ENCODE measurements around the gene HMGN3.

The HMGN3 gene

DNA sequence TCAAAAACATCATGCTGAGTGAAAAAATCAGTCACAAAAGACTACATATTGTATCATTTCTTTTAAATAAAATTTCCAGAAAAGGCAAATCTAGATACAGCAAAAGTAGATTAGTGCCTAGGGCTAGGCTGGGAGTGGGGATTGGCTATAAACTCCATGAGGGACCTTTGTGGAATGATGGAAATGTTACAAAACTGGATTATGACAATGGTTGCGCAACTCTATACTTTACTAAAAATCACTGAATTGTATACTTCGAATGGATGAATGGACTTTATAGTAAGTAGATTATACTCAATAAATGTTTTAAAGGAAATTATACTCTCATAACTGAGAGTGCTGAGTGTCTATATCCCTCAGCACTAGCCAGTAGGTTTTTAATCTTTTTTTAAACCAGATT is 4.3 kb downstream of the HMGN3 start:
- Histone ChIP-seq H3K9me3 (ENCODE audit: insufficient read depth, low read length) (no peaks in the 10 kb centered on the region), H3K79me2 (ENCODE audit: insufficient read depth, low read length) (peaks cover 88% of the 10 kb centered on the region), H3K27ac (ENCODE audit: low read depth, low read length) (no peak overlapping the region), H3K9ac (ENCODE audit: low read length) (no peak overlapping the region), H3K9me2 (replicated peaks; ENCODE audit: insufficient read depth, low read length) (no peaks in the 10 kb centered on the region), H3K36me3 (ENCODE audit: low read length) (peaks cover 4% of the 10 kb centered on the region; the same call in 1 of the 2 replicates), H3K4me3 (ENCODE audit: insufficient read depth, low read length, poor library complexity, severe bottlenecking) (no peak overlapping the region), H2AFZ (ENCODE audit: low read depth, low read length, severe bottlenecking) (no peak overlapping the region), H4K20me1 (ENCODE audit: low read depth, low read length) (0 out of 2 replicates have a peak, but pooled peaks cover 6% of the 10 kb centered on the region), H3F3A (ENCODE audit: insufficient read depth) (peaks cover 5% of the 10 kb centered on the region), H3K4me2 (ENCODE audit: low read depth, low read length, poor library complexity, severe bottlenecking) (no peak overlapping the region), H3K27me3 (ENCODE audit: low read length) (no peaks in the 10 kb centered on the region)
- TF ChIP-seq CTCF (IDR thresholded peaks at IDR 0.05; ENCODE audit: insufficient read depth, low read length, poor library complexity, severe bottlenecking) (no peak), EZH2phosphoT487 (conservative IDR thresholded peaks at IDR 0.05; ENCODE audit: low read length) (no peak)

DNA sequence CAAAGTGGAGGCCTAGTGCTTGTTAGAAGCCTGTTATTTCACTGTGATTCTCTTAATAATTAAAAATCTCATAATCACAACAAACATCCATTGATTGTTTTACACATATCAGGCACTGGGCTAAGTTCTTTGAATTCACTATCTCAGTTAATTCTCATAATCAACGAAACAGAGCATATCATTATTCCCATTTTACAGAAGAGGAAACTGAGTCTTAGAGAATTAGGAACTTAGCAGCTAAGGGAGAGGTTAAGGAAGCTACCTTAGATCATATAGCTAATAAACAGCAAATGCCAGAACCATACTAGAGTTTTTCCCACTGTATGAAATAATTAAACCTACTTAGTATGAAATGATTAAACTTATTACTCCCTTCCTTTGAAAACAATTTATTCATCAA is 7.0 kb downstream of the HMGN3 start:
- H4K20me1 ChIP-seq (ENCODE audit: low read depth, low read length): 0 out of 2 replicates have a peak, but pooled peaks cover 6% of the 10 kb centered on the region
- H2AFZ ChIP-seq (ENCODE audit: low read depth, low read length, severe bottlenecking): no peak overlapping the region
- H3K9me3 ChIP-seq (ENCODE audit: insufficient read depth, low read length): no peaks in the 10 kb centered on the region
- no peak for TF ChIP-seq EZH2phosphoT487 (conservative IDR thresholded peaks at IDR 0.05; ENCODE audit: low read length)
- no peak for TF ChIP-seq CTCF (IDR thresholded peaks at IDR 0.05; ENCODE audit: insufficient read depth, low read length, poor library complexity, severe bottlenecking)
- H3F3A ChIP-seq (ENCODE audit: insufficient read depth): no peaks in the 10 kb centered on the region; the same call in 1 of the 2 replicates
- peaks cover 93% of the 10 kb centered on the region for H3K79me2 ChIP-seq (ENCODE audit: insufficient read depth, low read length)
- H3K27me3 ChIP-seq (ENCODE audit: low read length): no peaks in the 10 kb centered on the region
- no peaks in the 10 kb centered on the region for H3K9me2 ChIP-seq (replicated peaks; ENCODE audit: insufficient read depth, low read length)
- no peak overlapping the region for H3K9ac ChIP-seq (ENCODE audit: low read length)
- H3K27ac ChIP-seq (ENCODE audit: low read depth, low read length): no peak overlapping the region
- H3K36me3 ChIP-seq (ENCODE audit: low read length): peaks cover 4% of the 10 kb centered on the region; the same call in 1 of the 2 replicates
- no peak overlapping the region for H3K4me2 ChIP-seq (ENCODE audit: low read depth, low read length, poor library complexity, severe bottlenecking)
- H3K4me3 ChIP-seq (ENCODE audit: insufficient read depth, low read length, poor library complexity, severe bottlenecking): no peak overlapping the region

DNA sequence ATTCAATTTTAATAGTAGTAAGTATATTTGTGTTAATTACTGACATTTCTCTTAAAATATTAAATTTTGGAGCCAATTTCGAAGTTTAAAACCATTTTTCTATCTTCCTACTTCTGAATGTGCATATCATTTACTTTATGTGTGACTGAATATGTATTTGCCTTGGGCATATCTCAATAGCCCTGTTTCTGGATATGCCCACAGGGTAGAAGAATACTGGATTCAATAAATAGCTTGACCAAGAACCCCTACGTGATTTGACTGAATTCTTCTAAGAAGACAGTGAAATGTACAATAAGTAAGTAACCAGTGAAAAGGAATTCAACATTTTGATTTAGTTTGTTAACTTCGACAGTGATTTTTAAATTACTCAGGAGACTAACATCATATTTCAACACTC is 7.8 kb downstream of the HMGN3 start:
- Histone ChIP-seq H3K27ac (ENCODE audit: low read depth, low read length) (no peak overlapping the region), H3K4me2 (ENCODE audit: low read depth, low read length, poor library complexity, severe bottlenecking) (no peak overlapping the region), H3K36me3 (ENCODE audit: low read length) (peaks cover 4% of the 10 kb centered on the region; the same call in 1 of the 2 replicates), H4K20me1 (ENCODE audit: low read depth, low read length) (0 out of 2 replicates have a peak, but pooled peaks cover 6% of the 10 kb centered on the region), H3K27me3 (ENCODE audit: low read length) (no peaks in the 10 kb centered on the region), H3K9me2 (replicated peaks; ENCODE audit: insufficient read depth, low read length) (no peaks in the 10 kb centered on the region), H3K9me3 (ENCODE audit: insufficient read depth, low read length) (no peaks in the 10 kb centered on the region), H2AFZ (ENCODE audit: low read depth, low read length, severe bottlenecking) (no peak overlapping the region), H3K4me3 (ENCODE audit: insufficient read depth, low read length, poor library complexity, severe bottlenecking) (no peak overlapping the region), H3F3A (ENCODE audit: insufficient read depth) (no peaks in the 10 kb centered on the region; the same call in 1 of the 2 replicates), H3K9ac (ENCODE audit: low read length) (no peak overlapping the region), H3K79me2 (ENCODE audit: insufficient read depth, low read length) (peaks cover 92% of the 10 kb centered on the region)
- TF ChIP-seq EZH2phosphoT487 (conservative IDR thresholded peaks at IDR 0.05; ENCODE audit: low read length): no peak
- no peak for TF ChIP-seq CTCF (IDR thresholded peaks at IDR 0.05; ENCODE audit: insufficient read depth, low read length, poor library complexity, severe bottlenecking)
